ENCODE data around the gene C19orf81.
A peak's percentile ranks its signal among the peaks of the same experiment; 100 is the strongest.

The C19orf81 gene

DNA sequence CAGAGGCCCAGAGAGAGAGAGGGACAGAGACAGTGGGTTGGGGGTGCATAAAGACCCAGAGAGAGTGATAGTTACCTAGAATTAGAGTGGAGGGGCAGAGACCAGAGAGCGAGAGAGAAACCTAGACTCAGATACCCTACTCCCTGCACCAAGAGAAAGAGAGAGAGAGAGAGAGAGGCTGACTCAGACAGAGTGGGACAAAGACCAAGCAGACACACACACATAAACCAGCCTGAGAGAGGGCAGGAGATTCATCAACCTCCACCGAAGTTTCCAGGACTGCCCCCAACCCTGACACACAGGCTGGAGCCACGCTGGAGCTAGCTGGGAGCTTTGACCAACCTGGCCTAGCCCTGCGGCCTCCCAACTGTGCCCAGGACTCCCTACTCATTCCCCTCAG is 22.4 kb upstream of the C19orf81 start:
- in situ Hi-C loops (cut with MboI; ENCODE audit: low pct_unique_long_range_greater_than_20kb, low sequenced_read_pairs, unreplicated experiment), result no loop called here
- DNase-seq (ENCODE audit: low spot score), result no peak
- TF ChIP-seq, protein P1, sequence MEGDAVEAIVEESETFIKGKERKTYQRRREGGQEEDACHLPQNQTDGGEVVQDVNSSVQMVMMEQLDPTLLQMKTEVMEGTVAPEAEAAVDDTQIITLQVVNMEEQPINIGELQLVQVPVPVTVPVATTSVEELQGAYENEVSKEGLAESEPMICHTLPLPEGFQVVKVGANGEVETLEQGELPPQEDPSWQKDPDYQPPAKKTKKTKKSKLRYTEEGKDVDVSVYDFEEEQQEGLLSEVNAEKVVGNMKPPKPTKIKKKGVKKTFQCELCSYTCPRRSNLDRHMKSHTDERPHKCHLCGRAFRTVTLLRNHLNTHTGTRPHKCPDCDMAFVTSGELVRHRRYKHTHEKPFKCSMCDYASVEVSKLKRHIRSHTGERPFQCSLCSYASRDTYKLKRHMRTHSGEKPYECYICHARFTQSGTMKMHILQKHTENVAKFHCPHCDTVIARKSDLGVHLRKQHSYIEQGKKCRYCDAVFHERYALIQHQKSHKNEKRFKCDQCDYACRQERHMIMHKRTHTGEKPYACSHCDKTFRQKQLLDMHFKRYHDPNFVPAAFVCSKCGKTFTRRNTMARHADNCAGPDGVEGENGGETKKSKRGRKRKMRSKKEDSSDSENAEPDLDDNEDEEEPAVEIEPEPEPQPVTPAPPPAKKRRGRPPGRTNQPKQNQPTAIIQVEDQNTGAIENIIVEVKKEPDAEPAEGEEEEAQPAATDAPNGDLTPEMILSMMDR (IDR thresholded peaks at IDR 0.05; ENCODE audit: extremely low read depth, insufficient read depth, missing control alignments), result no peak

DNA sequence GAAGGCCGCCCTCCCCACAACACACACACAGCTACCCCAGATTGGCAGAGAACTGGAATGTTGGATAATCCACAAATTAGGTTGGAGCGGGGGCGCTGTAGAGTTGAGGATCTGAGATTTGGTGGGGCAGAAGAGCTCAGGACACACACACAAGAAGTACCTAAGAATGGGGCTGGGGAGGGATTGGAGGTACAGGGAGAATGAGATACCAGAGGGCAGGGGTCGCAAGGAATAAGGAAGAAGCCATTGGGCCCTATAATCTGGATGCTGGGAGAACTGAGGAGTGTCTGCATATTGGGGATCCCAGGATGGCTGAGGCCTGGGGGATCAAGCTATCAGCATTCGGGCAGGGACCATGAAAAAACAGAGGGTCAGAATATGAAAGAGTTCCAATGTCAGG is 21.1 kb upstream of the C19orf81 start:
- in situ Hi-C loops (cut with MboI; ENCODE audit: low pct_unique_long_range_greater_than_20kb, low sequenced_read_pairs, unreplicated experiment), result no loop called here
- no peak for DNase-seq (ENCODE audit: low spot score)
- TF ChIP-seq, protein P1 (IDR thresholded peaks at IDR 0.05; ENCODE audit: extremely low read depth, insufficient read depth, missing control alignments), result no peak

DNA sequence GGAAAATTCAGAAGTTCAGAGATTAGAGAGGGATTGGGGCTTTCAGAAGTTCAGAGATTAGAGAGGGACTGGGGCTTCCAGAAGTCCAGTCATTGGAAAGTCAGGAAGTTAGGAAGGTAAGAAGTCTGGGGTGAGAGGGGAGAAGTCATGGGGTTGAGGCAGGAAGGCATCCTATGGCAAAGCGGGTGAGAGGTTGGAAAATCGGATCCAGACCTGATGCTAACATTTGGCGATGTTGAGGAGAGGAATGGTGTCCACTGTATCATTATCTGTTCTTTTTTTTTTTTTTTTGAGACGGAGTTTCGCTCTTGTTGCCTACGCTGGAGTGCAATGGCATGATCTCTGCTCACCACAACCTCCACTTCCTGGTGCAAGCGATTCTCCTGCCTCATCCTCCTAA is 20.7 kb upstream of the C19orf81 start:
- no peak for DNase-seq (ENCODE audit: low spot score)
- TF ChIP-seq, protein P1 (IDR thresholded peaks at IDR 0.05; ENCODE audit: extremely low read depth, insufficient read depth, missing control alignments), result no peak
- in situ Hi-C loops (cut with MboI; ENCODE audit: low pct_unique_long_range_greater_than_20kb, low sequenced_read_pairs, unreplicated experiment), result no loop called here

- in situ Hi-C loops (cut with MboI; ENCODE audit: low pct_unique_long_range_greater_than_20kb, low sequenced_read_pairs, unreplicated experiment), result no loop called here
- no peak for DNase-seq (ENCODE audit: low spot score)
- TF ChIP-seq, protein P1 (IDR thresholded peaks at IDR 0.05; ENCODE audit: extremely low read depth, insufficient read depth, missing control alignments), result no peak
Observed at GRCh38 chr19:50629194-50629593, 20.1 kb upstream of the C19orf81 start.

- TF ChIP-seq, protein P1 (IDR thresholded peaks at IDR 0.05; ENCODE audit: extremely low read depth, insufficient read depth, missing control alignments), result no peak
- DNase-seq (ENCODE audit: low spot score), result no peak
- in situ Hi-C loops (cut with MboI; ENCODE audit: low pct_unique_long_range_greater_than_20kb, low sequenced_read_pairs, unreplicated experiment), result no loop called here
Observed at GRCh38 chr19:50629801-50630200, 19.4 kb upstream of the C19orf81 start.

DNA sequence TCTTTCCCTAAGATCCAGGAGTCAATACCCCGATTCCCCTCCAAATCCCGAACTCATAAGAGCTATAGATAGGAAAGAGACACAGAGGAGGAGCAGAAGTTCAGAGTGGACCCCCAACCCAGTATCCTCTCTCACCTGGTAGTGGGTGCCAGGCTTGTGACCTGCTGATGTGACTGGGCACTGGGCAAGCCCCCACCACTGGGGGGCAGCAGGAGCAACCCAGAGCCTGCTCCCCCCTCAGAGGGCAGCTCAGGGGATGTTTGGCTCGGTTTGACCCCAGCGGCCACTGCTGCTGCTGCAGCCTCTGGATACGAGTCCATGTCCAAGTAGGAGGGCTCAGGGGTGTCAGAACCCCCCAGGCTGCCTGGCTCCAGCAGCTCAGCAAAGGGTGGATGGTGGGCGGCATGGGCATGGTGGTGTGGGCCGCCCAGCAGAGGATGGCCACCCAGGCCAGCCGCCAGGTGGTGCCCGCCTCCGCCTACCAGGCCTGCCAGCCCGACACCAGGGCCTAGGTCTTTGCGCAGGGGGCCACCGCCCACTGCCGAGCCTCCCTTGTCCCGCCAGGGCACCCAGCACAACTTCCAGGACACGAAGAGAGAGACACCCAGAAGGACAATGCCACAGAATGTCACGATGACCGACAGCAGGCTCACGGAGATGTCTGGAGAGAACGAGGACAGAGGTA is 17.0 kb upstream of the C19orf81 start:
- in situ Hi-C loops (cut with MboI; ENCODE audit: low pct_unique_long_range_greater_than_20kb, low sequenced_read_pairs, unreplicated experiment), result no loop called here
- no peak for DNase-seq (ENCODE audit: low spot score)
- TF ChIP-seq, protein P1 (IDR thresholded peaks at IDR 0.05; ENCODE audit: extremely low read depth, insufficient read depth, missing control alignments), result peak; percentile 19

Data from GM13977 (cell line).